ENCODE data around the gene UBE2O.

Gene UBE2O

GRCh38 chr17:76408037-76408849 lies 44.7 kb downstream of the UBE2O start:
- TF ChIP-seq, protein P1, sequence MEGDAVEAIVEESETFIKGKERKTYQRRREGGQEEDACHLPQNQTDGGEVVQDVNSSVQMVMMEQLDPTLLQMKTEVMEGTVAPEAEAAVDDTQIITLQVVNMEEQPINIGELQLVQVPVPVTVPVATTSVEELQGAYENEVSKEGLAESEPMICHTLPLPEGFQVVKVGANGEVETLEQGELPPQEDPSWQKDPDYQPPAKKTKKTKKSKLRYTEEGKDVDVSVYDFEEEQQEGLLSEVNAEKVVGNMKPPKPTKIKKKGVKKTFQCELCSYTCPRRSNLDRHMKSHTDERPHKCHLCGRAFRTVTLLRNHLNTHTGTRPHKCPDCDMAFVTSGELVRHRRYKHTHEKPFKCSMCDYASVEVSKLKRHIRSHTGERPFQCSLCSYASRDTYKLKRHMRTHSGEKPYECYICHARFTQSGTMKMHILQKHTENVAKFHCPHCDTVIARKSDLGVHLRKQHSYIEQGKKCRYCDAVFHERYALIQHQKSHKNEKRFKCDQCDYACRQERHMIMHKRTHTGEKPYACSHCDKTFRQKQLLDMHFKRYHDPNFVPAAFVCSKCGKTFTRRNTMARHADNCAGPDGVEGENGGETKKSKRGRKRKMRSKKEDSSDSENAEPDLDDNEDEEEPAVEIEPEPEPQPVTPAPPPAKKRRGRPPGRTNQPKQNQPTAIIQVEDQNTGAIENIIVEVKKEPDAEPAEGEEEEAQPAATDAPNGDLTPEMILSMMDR (conservative IDR thresholded peaks at IDR 0.05) = peak; percentile 99

DNA sequence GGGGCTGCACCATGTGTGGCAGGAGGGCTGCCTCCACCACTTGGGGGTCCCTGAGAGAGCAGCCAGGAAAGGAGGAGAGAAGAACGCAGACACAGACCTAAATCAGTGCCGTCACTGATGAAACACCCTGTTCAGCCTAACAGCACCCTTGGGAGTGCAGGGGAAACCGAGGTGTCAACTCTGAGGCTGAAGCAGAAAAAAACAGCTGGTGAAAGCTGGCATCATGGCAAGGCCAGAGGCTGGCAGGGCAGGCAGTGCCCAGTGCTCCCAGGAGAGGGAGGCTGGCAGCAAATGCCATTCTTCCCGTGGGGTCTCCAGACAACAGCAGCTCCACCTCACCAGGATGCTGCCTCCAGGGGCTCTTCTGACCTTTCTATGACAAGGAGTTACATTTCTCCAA lies 45.4 kb downstream of the UBE2O start:
- H3K27ac ChIP-seq = no peak overlapping the region
- TF ChIP-seq, protein P1 (conservative IDR thresholded peaks at IDR 0.05) = no peak

More at GRCh38 chr17:76408037-76408849, 44.7 kb downstream of the UBE2O start:
- no peak overlapping the region for H3K27ac ChIP-seq

- TF ChIP-seq, protein P1 (conservative IDR thresholded peaks at IDR 0.05) = 0 out of 2 replicates have a peak, but pooled peaks have one; percentile 15
- H3K27ac ChIP-seq = peak overlapping the region; percentile 55
Measured at GRCh38 chr17:76405967-76406647, 46.8 kb downstream of the UBE2O start.

- TF ChIP-seq, protein P1 (conservative IDR thresholded peaks at IDR 0.05) = no peak
- H3K27ac ChIP-seq = peak overlapping the region; percentile 55
Measured at GRCh38 chr17:76405607-76405966, 47.4 kb downstream of the UBE2O start.

GRCh38 chr17:76404976-76405563 lies 47.9 kb downstream of the UBE2O start:
- TF ChIP-seq, protein P1 (conservative IDR thresholded peaks at IDR 0.05) = no peak
- H3K27ac ChIP-seq = peak overlapping the region; percentile 55

DNA sequence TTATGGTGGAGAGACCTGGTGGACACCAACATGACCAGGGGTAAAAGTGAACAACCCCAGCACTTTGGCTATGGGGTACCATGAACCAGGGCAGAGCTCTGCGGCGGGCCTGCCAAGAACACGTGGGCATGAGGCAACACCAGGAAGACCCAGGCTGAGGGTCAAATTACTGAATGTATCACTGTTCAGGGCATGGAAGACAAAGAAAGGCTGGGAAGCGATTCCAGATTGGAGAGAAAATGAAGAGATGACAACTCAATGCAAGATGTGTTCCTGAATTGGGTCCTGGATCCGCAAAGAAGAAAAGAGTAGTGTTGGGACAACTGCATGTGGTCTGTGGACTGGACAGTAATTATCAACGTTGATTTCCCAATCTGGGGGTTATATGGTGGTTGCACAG lies 48.7 kb downstream of the UBE2O start:
- H3K27ac ChIP-seq = no peak overlapping the region
- TF ChIP-seq, protein P1 (conservative IDR thresholded peaks at IDR 0.05) = no peak

- TF ChIP-seq, protein P1 (conservative IDR thresholded peaks at IDR 0.05) = no peak
- no peak overlapping the region for H3K27ac ChIP-seq
Measured at GRCh38 chr17:76402711-76403110, 50.2 kb downstream of the UBE2O start.
